DND-41 (cell line): ENCODE measurements around the gene IFITM5.

Experiments
- ATAC-seq: fragments of 200-7000 bp; cut with Tn5 transposase; 3 replicates; pipeline ENCODE4 v1.9.1; 2021; ENCODE audit warnings: low read depth; ENCODE audit not compliant: insufficient read depth
- DNase-seq: peaks from one replicate; pipeline ENCODE4 v3.0.0-alpha.2; 2020
- H2AFZ ChIP-seq: 2 replicates; pipeline ENCODE4 v1.6.0; 2012; ENCODE audit warnings: low read depth, low read length
- H3K27ac ChIP-seq: 2 replicates; pipeline ENCODE4 v1.5.1; 2012; ENCODE audit warnings: low read length, inconsistent platforms
- H3K27me3 ChIP-seq: fragments of 200-600 bp; sonication (generic); 2 replicates; pipeline ENCODE4 v1.6.0; 2012; ENCODE audit warnings: low read length, mild to moderate bottlenecking, inconsistent platforms; ENCODE audit not compliant: insufficient read depth, poor library complexity
- H3K36me3 ChIP-seq: 2 replicates; pipeline ENCODE4 v1.5.1; 2012; ENCODE audit warnings: low read length, inconsistent platforms; ENCODE audit not compliant: insufficient read depth
- H3K4me1 ChIP-seq: 2 replicates; pipeline ENCODE4 v1.5.1; 2012; ENCODE audit warnings: mild to moderate bottlenecking, low read length; ENCODE audit not compliant: insufficient read depth
- H3K4me2 ChIP-seq: 2 replicates; pipeline ENCODE4 v1.6.0; 2012; ENCODE audit warnings: mild to moderate bottlenecking, moderate library complexity, low read length, inconsistent platforms; ENCODE audit not compliant: insufficient read depth
- H3K4me3 ChIP-seq, 2 experiments: fragments of 200-600 bp in 1 of 2; shearing (Covaris generic) in 1 of 2; 2 replicates each; pipeline ENCODE4 v1.5.1; 2012 to 2016; ENCODE audit warnings: inconsistent platforms in 2 of 2, low read length in 2 of 2, mild to moderate bottlenecking in 2 of 2, low read depth in 1 of 2, moderate library complexity in 1 of 2
- H3K79me2 ChIP-seq: 2 replicates; pipeline ENCODE4 v1.6.0; 2012; ENCODE audit warnings: low read length, inconsistent platforms; ENCODE audit not compliant: insufficient read depth
- H3K9ac ChIP-seq: 2 replicates; pipeline ENCODE4 v1.6.0; 2012; ENCODE audit warnings: low read depth, mild to moderate bottlenecking, inconsistent platforms, low read length, moderate library complexity
- H3K9me3 ChIP-seq: 2 replicates; pipeline ENCODE4 v1.5.1; 2012; ENCODE audit warnings: low read length, moderate library complexity, mild to moderate bottlenecking, inconsistent platforms; ENCODE audit not compliant: insufficient read depth, severe bottlenecking
- H4K20me1 ChIP-seq: 2 replicates; pipeline ENCODE4 v1.6.0; 2012; ENCODE audit warnings: low read length; ENCODE audit not compliant: insufficient read depth
- CTCF ChIP-seq: IDR thresholded peaks from 2 replicates; pipeline ENCODE4 v1.5.1; 2012; ENCODE audit warnings: borderline replicate concordance, low read length, moderate library complexity, mild to moderate bottlenecking; ENCODE audit not compliant: poor library complexity, severe bottlenecking; ENCODE audit errors: extremely low read depth
- EZH2 ChIP-seq: IDR thresholded peaks from 3 replicates; pipeline ENCODE4 v1.6.1; 2012; ENCODE audit warnings: borderline replicate concordance, low read depth, mild to moderate bottlenecking, moderate library complexity, low read length, inconsistent platforms; ENCODE audit not compliant: severe bottlenecking

IFITM5 gene

GRCh38 chr11:297051-297585 lies 2.2 kb downstream of the IFITM5 start:
- Histone ChIP-seq H3K27ac (no peak overlapping the region), H3K36me3 (peaks cover 21% of the 10 kb centered on the region), H3K27me3 (peaks cover 7% of the 10 kb centered on the region), H4K20me1 (peaks cover 10% of the 10 kb centered on the region), H3K79me2 (no peaks in the 10 kb centered on the region), H3K4me1 (peaks cover 3% of the 10 kb centered on the region; the same call in 1 of the 2 replicates), H3K4me3 (no peak overlapping the region), H3K9me3 (no peaks in the 10 kb centered on the region), H3K9ac (no peak overlapping the region), H2AFZ (no peak overlapping the region), H3K4me2 (no peak overlapping the region)
- DNase-seq (no peak), ATAC-seq (peak; percentile 12; the same call in 1 of the 3 replicates)
- TF ChIP-seq CTCF (no peak), EZH2 (no peak)

GRCh38 chr11:296171-297050 lies 2.9 kb downstream of the IFITM5 start:
- Histone ChIP-seq H3K79me2 (no peaks in the 10 kb centered on the region), H3K36me3 (peaks cover 28% of the 10 kb centered on the region), H3K4me3 (no peak overlapping the region), H3K9me3 (no peaks in the 10 kb centered on the region), H2AFZ (no peak overlapping the region), H3K27ac (no peak overlapping the region), H3K4me2 (no peak overlapping the region), H3K9ac (no peak overlapping the region), H3K4me1 (peaks cover 6% of the 10 kb centered on the region; the same call in 1 of the 2 replicates), H4K20me1 (peaks cover 10% of the 10 kb centered on the region), H3K27me3 (peaks cover 7% of the 10 kb centered on the region)
- no peak for TF ChIP-seq CTCF
- no peak for TF ChIP-seq EZH2
- ATAC-seq (no peak), DNase-seq (no peak)

- H3K9ac ChIP-seq = no peak overlapping the region
- no peaks in the 10 kb centered on the region for H3K79me2 ChIP-seq
- no peak overlapping the region for H3K4me2 ChIP-seq
- no peak overlapping the region for H3K4me3 ChIP-seq
- H4K20me1 ChIP-seq = peaks cover 10% of the 10 kb centered on the region
- DNase-seq (no peak), ATAC-seq (no peak)
- H3K4me1 ChIP-seq = peaks cover 15% of the 10 kb centered on the region
- peaks cover 7% of the 10 kb centered on the region for H3K27me3 ChIP-seq
- H2AFZ ChIP-seq = no peak overlapping the region
- peaks cover 32% of the 10 kb centered on the region for H3K36me3 ChIP-seq
- no peaks in the 10 kb centered on the region for H3K9me3 ChIP-seq
- H3K27ac ChIP-seq = no peak overlapping the region
- TF ChIP-seq EZH2 = no peak
- TF ChIP-seq CTCF = no peak
These were observed 3.8 kb downstream of the IFITM5 start for GRCh38 chr11:295351-296170.
